ENCODE data around the gene TBC1D22A. TPM values are rescaled to one million over a fixed set of nuclear protein-coding genes. Genes with fewer than 3 reads are reported as not detected.

TBC1D22A gene
- total RNA-seq, 4 donors from 2014 or later = 16.2 to 22.2 (median 17.8) TPM

- Histone ChIP-seq H3K27ac (no peak overlapping the region), H3K27me3 (no peaks in the 10 kb centered on the region), H3K4me1 (peaks cover 0 to 12% (median 0%) of the 10 kb centered on the region in 3 donors), H3K36me3 (peaks cover 0 to 10% of the 10 kb centered on the region in 2 donors), H3K9me3 (no peaks in the 10 kb centered on the region), H3K4me3 (no peak overlapping the region)
- no peak for ATAC-seq
- WGBS, 2 donors (ENCODE audit: low coverage in 1 of 2) = 96% methylated on average over 5 of the region's 21 CpGs; no CpG with 5 or more reads in 1 of the 2 donors
- TF ChIP-seq EP300 (IDR thresholded peaks at IDR 0.05) (no peak), POLR2AphosphoS5 (IDR thresholded peaks at IDR 0.05) (no peak), CTCF (IDR thresholded peaks at IDR 0.05) (no peak), POLR2A (IDR thresholded peaks at IDR 0.05) (no peak)
Measured at GRCh38 chr22:47144791-47145425, 382.5 kb downstream of the TBC1D22A start.

GRCh38 chr22:47145883-47146282 is 383.4 kb downstream of the TBC1D22A start:
- ATAC-seq = no peak
- WGBS, 2 donors (ENCODE audit: low coverage in 1 of 2) = 100% methylated on average over 2 of the region's 20 CpGs; no CpG with 5 or more reads in 1 of the 2 donors

DNA sequence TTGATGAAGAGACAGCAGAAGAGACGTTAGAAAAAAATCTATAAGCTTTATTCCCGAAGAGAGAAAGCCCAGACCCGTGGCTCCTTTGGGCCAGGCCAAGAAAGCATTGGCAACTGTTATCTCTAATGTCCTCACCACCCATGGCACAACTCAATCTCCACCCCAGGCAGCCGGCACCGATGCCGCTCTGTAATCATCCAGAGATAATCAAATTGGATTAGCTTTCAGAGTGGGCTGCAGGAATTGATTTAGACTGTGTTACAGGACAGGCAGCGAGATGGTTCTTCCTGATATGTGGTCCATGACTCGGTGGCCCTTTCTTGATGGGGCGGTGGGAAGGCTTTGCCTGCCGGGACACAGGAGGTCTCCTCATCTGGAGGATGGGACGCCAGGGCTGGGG is 383.9 kb downstream of the TBC1D22A start:
- peaks cover 0 to 10% of the 10 kb centered on the region in 2 donors for H3K36me3 ChIP-seq
- ATAC-seq = no peak
- H3K4me1 ChIP-seq = peaks cover 0 to 12% (median 0%) of the 10 kb centered on the region in 3 donors
- no peaks in the 10 kb centered on the region for H3K9me3 ChIP-seq
- 87 to 92% methylated on average over 3 to 6 of the region's 11 CpGs for WGBS, 2 donors (ENCODE audit: low coverage in 1 of 2)
- no peak overlapping the region for H3K27ac ChIP-seq
- TF ChIP-seq POLR2A (IDR thresholded peaks at IDR 0.05) (no peak), CTCF (IDR thresholded peaks at IDR 0.05) (no peak), POLR2AphosphoS5 (IDR thresholded peaks at IDR 0.05) (no peak), EP300 (IDR thresholded peaks at IDR 0.05) (no peak)
- no peaks in the 10 kb centered on the region for H3K27me3 ChIP-seq
- H3K4me3 ChIP-seq = no peak overlapping the region

More at GRCh38 chr22:47145883-47146282, 383.4 kb downstream of the TBC1D22A start:
- TF ChIP-seq EP300 (IDR thresholded peaks at IDR 0.05) = no peak
- no peak for TF ChIP-seq POLR2AphosphoS5 (IDR thresholded peaks at IDR 0.05)
- no peak for TF ChIP-seq CTCF (IDR thresholded peaks at IDR 0.05)
- TF ChIP-seq POLR2A (IDR thresholded peaks at IDR 0.05) = no peak
- H3K4me3 ChIP-seq = no peak overlapping the region
- H3K9me3 ChIP-seq = no peaks in the 10 kb centered on the region
- H3K27ac ChIP-seq = no peak overlapping the region
- H3K27me3 ChIP-seq = no peaks in the 10 kb centered on the region
- H3K36me3 ChIP-seq = peaks cover 0 to 10% of the 10 kb centered on the region in 2 donors
- peaks cover 0 to 12% (median 0%) of the 10 kb centered on the region in 3 donors for H3K4me1 ChIP-seq

DNA sequence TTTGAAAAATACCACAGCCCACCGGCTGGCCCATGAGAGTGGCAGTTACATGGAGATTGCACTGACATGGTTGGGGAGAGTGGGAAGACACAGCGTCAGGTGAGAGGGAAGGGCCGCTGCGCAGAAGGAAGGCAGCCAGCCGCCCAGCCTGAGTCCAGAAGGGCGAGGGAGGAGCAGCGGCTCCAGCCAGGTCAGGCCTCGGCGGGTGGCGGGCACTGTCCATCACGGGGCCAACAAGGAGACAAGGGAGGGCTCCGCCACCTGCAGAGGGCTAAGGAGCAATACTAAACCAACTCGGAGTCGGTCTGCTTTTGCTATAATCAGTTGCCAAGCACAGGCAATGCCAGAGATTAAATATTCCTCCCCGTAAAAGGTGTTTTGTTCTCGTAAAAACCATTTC is 384.5 kb downstream of the TBC1D22A start:
- Histone ChIP-seq H3K4me3 (no peak overlapping the region), H3K27ac (no peak overlapping the region), H3K36me3 (peaks cover 0 to 10% of the 10 kb centered on the region in 2 donors), H3K4me1 (peaks cover 0 to 12% (median 0%) of the 10 kb centered on the region in 3 donors), H3K27me3 (no peaks in the 10 kb centered on the region), H3K9me3 (no peaks in the 10 kb centered on the region)
- TF ChIP-seq POLR2A (IDR thresholded peaks at IDR 0.05) (no peak), EP300 (IDR thresholded peaks at IDR 0.05) (no peak), CTCF (IDR thresholded peaks at IDR 0.05) (no peak), POLR2AphosphoS5 (IDR thresholded peaks at IDR 0.05) (no peak)
- no peak for ATAC-seq
- WGBS, 2 donors (ENCODE audit: low coverage in 1 of 2) = 93 to 98% methylated on average over 9 to 11 of the region's 16 CpGs

DNA sequence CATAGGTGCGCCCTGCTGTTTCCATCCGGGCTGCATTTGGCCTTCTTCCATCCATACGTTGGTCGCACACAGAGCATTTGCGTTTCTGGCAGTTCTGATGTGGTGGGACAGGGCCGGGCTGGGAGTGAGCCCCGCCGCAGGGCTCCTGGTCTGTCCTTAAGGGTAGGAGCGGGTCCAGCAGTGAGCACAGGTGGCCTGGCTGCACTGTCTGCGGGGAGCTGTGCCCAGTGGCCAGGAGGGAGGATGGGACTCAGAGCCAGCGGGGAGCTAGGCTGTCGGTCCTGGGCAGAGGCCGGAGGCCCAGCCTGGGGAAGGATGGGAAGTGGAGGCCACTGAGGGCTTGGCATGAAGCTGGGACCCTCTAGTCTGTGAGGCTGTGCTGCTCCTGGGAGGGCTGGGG is 385.1 kb downstream of the TBC1D22A start:
- 93% methylated on average over 3 of the region's 13 CpGs; no CpG with 5 or more reads in 1 of the 2 donors for WGBS, 2 donors (ENCODE audit: low coverage in 1 of 2)

More for the DNA sequence above, 385.1 kb downstream of the TBC1D22A start:
- TF ChIP-seq CTCF (IDR thresholded peaks at IDR 0.05) = no peak
- no peak for TF ChIP-seq EP300 (IDR thresholded peaks at IDR 0.05)
- TF ChIP-seq POLR2AphosphoS5 (IDR thresholded peaks at IDR 0.05) = no peak
- no peak for TF ChIP-seq POLR2A (IDR thresholded peaks at IDR 0.05)
- H3K4me1 ChIP-seq = peaks cover 0 to 12% (median 0%) of the 10 kb centered on the region in 3 donors
- peaks cover 0 to 10% of the 10 kb centered on the region in 2 donors for H3K36me3 ChIP-seq
- no peak overlapping the region for H3K4me3 ChIP-seq
- no peak for ATAC-seq
- no peaks in the 10 kb centered on the region for H3K27me3 ChIP-seq
- H3K27ac ChIP-seq = no peak overlapping the region
- H3K9me3 ChIP-seq = no peaks in the 10 kb centered on the region

Data from gastroesophageal sphincter (tissue), 4 donors.